GM18526 (cell line): Measurements from ENCODE around the gene DNTTIP2.
A peak's percentile ranks its signal among the peaks of the same experiment; 100 is the strongest.

Experiments
- POLR2A ChIP-seq: IDR thresholded peaks from 3 replicates; pipeline ENCODE4 v1.6.1; 2011; ENCODE audit not compliant: insufficient read length; ENCODE audit errors: extremely low read depth

The DNTTIP2 gene

GRCh38 chr1:93878889-93879586, at the start of gene DNTTIP2:
TSS of gene DNTTIP2 (minus strand) at chr1:93879206. CDS start at chr1:93879148, 58 bp downstream.
- peak; percentile 94 for TF ChIP-seq POLR2A

GRCh38 chr1:93925206-93925605, 46.2 kb upstream of the DNTTIP2 start:
- TF ChIP-seq POLR2A = no peak

GRCh38 chr1:93919780-93920179, 40.8 kb upstream of the DNTTIP2 start:
- no peak for TF ChIP-seq POLR2A

GRCh38 chr1:93917302-93917701, 38.3 kb upstream of the DNTTIP2 start:
- TF ChIP-seq POLR2A = no peak

GRCh38 chr1:93910305-93910704, 31.3 kb upstream of the DNTTIP2 start:
- no peak for TF ChIP-seq POLR2A

GRCh38 chr1:93909146-93910050, 30.4 kb upstream of the DNTTIP2 start, which contains the start of gene GCLM:
TSS of gene GCLM (minus strand) at chr1:93909430. CDS start at chr1:93909163, 267 bp downstream.
- TF ChIP-seq POLR2A = peak; percentile 55

- no peak for TF ChIP-seq POLR2A
These were observed 29.6 kb upstream of the DNTTIP2 start for GRCh38 chr1:93908394-93909145.

GRCh38 chr1:93907718-93908117, 28.7 kb upstream of the DNTTIP2 start:
- no peak for TF ChIP-seq POLR2A

GRCh38 chr1:93906480-93906879, 27.5 kb upstream of the DNTTIP2 start:
- TF ChIP-seq POLR2A = no peak

- no peak for TF ChIP-seq POLR2A
These were observed 26.7 kb upstream of the DNTTIP2 start for GRCh38 chr1:93905734-93906133.

GRCh38 chr1:93905051-93905450, 26.0 kb upstream of the DNTTIP2 start:
- TF ChIP-seq POLR2A = no peak

GRCh38 chr1:93904228-93904627, 25.2 kb upstream of the DNTTIP2 start:
- no peak for TF ChIP-seq POLR2A

GRCh38 chr1:93900723-93901504, 21.9 kb upstream of the DNTTIP2 start:
- TF ChIP-seq POLR2A = no peak

GRCh38 chr1:93899543-93900207, 20.7 kb upstream of the DNTTIP2 start:
- no peak for TF ChIP-seq POLR2A
